Measurements from ENCODE around the gene RASD2. TPM values are rescaled to one million over a fixed set of nuclear protein-coding genes. Genes with fewer than 3 reads are reported as not detected.
"Not testable (repeated sequence)": the region's sequence is repeated elsewhere in the genome, so short reads cannot be mapped to it uniquely, and the experiment has no call there.

Gene RASD2
- 1 to 10 TPM in 2 of 4 donors, under 1 TPM in 2; 0.13 to 1.6 (median 0.97) TPM for total RNA-seq

- Histone ChIP-seq H3K9me3 (no peaks in the 10 kb centered on the region), H3K36me3 (no peaks in the 10 kb centered on the region), H3K27ac (peak within 1 kb of the TSS in 2 of 3 donors; percentile 52 to 58), H3K27me3 (no peaks in the 10 kb centered on the region), H3K4me3 (replicated peaks in 1 of 3) (peak within 1 kb of the TSS in 2 of 3 donors; percentile 42 to 55), H3K4me1 (peaks cover 17 to 24% of the 10 kb centered on the region in 2 donors)
- DNase-seq = peak; percentile 40 to 52
- WGBS, 2 donors = 0 to 2% methylated on average over 2 to 10 of the region's 49 CpGs
- intact Hi-C loops (cut with DNase I) = no loop called here
- TF ChIP-seq POLR2A (IDR thresholded peaks at IDR 0.05) (no peak), CTCF (IDR thresholded peaks at IDR 0.05) (no peak)
These were observed at the start of gene RASD2 for GRCh38 chr22:35540595-35541253. Gene RASD2, plus strand, starts transcription at chr22:35540831. Its CDS starts 5,979 bp downstream, at chr22:35546810.

- WGBS, 2 donors = 80 to 86% methylated on average over 12 of the region's 24 CpGs
These were observed 49.3 kb upstream of the RASD2 start for GRCh38 chr22:35491061-35491907.

GRCh38 chr22:35491908-35492380 is 48.7 kb upstream of the RASD2 start:
- Histone ChIP-seq H3K27me3 (no peaks in the 10 kb centered on the region), H3K36me3 (no peaks in the 10 kb centered on the region), H3K4me3 (replicated peaks in 1 of 3) (no peak overlapping the region), H3K9me3 (no peaks in the 10 kb centered on the region), H3K27ac (no peak overlapping the region), H3K4me1 (peaks cover under 1 to 3% of the 10 kb centered on the region in 2 donors)
- WGBS, 2 donors = 67% methylated on average over 1 of the region's 3 CpGs; no CpG with 5 or more reads in 1 of the 2 donors
- no peak for DNase-seq
- intact Hi-C loops (cut with DNase I) = loop anchor here (5.0 kb wide), 1 partner anchor 50 kb away; no protein-coding TSS in a partner anchor
- TF ChIP-seq POLR2A (IDR thresholded peaks at IDR 0.05) (no peak), CTCF (IDR thresholded peaks at IDR 0.05) (no peak)

More at GRCh38 chr22:35491061-35491907, 49.3 kb upstream of the RASD2 start:
- DNase-seq; H3K4me3 ChIP-seq (replicated peaks in 1 of 3); H3K9me3 ChIP-seq; H3K27ac ChIP-seq; H3K27me3 ChIP-seq; H3K36me3 ChIP-seq: not testable (repeated sequence)
- H3K4me1 ChIP-seq = peaks cover 7 to 10% of the 10 kb centered on the region in 2 donors
- intact Hi-C loops (cut with DNase I) = loop anchor here (5.0 kb wide), 1 partner anchor 49 kb away; no protein-coding TSS in a partner anchor

- Histone ChIP-seq H3K27ac (no peak overlapping the region), H3K4me3 (replicated peaks in 1 of 3) (no peak overlapping the region), H3K27me3 (no peaks in the 10 kb centered on the region), H3K4me1 (no peaks in the 10 kb centered on the region), H3K36me3 (no peaks in the 10 kb centered on the region), H3K9me3 (no peaks in the 10 kb centered on the region)
- no peak for DNase-seq
- WGBS, 2 donors = 85 to 91% methylated on average over 5 of the region's 5 CpGs
- intact Hi-C loops (cut with DNase I) = loop anchor here (5.0 kb wide), 1 partner anchor 51 kb away; no protein-coding TSS in a partner anchor
- no peak for TF ChIP-seq POLR2A (IDR thresholded peaks at IDR 0.05)
- no peak for TF ChIP-seq CTCF (IDR thresholded peaks at IDR 0.05)
These were observed 47.6 kb upstream of the RASD2 start for GRCh38 chr22:35493074-35493473.

- H3K9me3 ChIP-seq; H3K4me3 ChIP-seq (replicated peaks in 1 of 3); intact Hi-C loops (cut with DNase I); H3K27me3 ChIP-seq; DNase-seq; H3K27ac ChIP-seq; H3K4me1 ChIP-seq; H3K36me3 ChIP-seq: not testable (repeated sequence)
- WGBS, 2 donors = 95 to 96% methylated on average over 14 of the region's 14 CpGs
These were observed 44.9 kb upstream of the RASD2 start for GRCh38 chr22:35495711-35496110.
